ENCODE measurements around the gene WNK2. TPM values are rescaled to one million over a fixed set of nuclear protein-coding genes. Genes with fewer than 3 reads are reported as not detected.
"Not testable (repeated sequence)": the region's sequence is repeated elsewhere in the genome, so short reads cannot be mapped to it uniquely, and the experiment has no call there.

WNK2 gene
- total RNA-seq, 4 donors from 2014 or later, result 3.8 to 17.7 (median 9.0) TPM

GRCh38 chr9:93364734-93365426, 180.9 kb downstream of the WNK2 start:
- Histone ChIP-seq H3K4me3 (no peak overlapping the region), H3K27me3 (no peaks in the 10 kb centered on the region), H3K4me1 (no peaks in the 10 kb centered on the region), H3K36me3 (no peaks in the 10 kb centered on the region), H3K27ac (no peak overlapping the region), H3K9me3 (peaks cover 0 to 24% (median 0%) of the 10 kb centered on the region in 4 donors)
- TF ChIP-seq POLR2A (IDR thresholded peaks at IDR 0.05) (no peak), EP300 (IDR thresholded peaks at IDR 0.05) (no peak)
- TF ChIP-seq, protein P1, sequence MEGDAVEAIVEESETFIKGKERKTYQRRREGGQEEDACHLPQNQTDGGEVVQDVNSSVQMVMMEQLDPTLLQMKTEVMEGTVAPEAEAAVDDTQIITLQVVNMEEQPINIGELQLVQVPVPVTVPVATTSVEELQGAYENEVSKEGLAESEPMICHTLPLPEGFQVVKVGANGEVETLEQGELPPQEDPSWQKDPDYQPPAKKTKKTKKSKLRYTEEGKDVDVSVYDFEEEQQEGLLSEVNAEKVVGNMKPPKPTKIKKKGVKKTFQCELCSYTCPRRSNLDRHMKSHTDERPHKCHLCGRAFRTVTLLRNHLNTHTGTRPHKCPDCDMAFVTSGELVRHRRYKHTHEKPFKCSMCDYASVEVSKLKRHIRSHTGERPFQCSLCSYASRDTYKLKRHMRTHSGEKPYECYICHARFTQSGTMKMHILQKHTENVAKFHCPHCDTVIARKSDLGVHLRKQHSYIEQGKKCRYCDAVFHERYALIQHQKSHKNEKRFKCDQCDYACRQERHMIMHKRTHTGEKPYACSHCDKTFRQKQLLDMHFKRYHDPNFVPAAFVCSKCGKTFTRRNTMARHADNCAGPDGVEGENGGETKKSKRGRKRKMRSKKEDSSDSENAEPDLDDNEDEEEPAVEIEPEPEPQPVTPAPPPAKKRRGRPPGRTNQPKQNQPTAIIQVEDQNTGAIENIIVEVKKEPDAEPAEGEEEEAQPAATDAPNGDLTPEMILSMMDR (IDR thresholded peaks at IDR 0.05), result no peak
- DNase-seq (ENCODE audit: low spot score in 2 of 2), result no peak
- 88 to 93% methylated on average over 2 of the region's 2 CpGs for WGBS, 2 donors

DNA sequence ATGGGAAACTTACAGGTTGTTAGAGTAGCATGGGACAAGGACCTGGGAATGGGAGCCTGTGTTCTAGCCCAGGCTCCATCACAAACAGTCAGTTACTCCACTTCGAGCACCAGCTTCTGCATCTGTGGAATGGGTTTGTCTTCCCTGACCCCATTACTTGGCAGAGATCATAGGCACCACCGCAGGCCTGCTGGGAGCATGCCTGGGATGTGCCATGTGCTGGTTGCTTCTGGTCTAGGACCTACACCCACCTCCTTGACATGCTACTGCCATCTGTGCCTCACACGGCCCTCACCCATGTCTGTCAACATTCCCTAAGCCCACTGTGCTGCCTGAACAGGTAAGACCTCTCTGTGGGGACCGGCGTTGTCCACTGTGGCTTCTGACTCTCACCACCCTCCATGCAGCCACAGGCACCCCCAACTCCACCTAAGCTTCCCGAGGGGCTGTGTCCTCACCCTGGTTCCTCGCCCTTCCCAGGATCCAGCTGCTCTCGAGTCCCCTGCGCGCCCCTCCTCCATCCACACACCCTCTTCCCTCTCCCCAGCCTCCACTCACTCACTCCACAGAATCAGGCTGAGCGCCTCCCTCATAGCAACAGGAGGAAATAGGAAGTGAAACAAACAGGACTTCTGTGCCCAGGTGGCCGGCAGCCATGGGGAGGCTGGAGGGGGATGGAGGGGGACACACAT, 181.6 kb downstream of the WNK2 start:
- no peaks in the 10 kb centered on the region for H3K4me1 ChIP-seq
- TF ChIP-seq POLR2A (IDR thresholded peaks at IDR 0.05) (no peak), EP300 (IDR thresholded peaks at IDR 0.05) (no peak)
- TF ChIP-seq, protein P1 (IDR thresholded peaks at IDR 0.05), result no peak
- H3K27me3 ChIP-seq, result no peaks in the 10 kb centered on the region
- H3K4me3 ChIP-seq, result no peak overlapping the region
- 77 to 84% methylated on average over 11 to 12 of the region's 12 CpGs for WGBS, 2 donors
- no peaks in the 10 kb centered on the region for H3K36me3 ChIP-seq
- no peak overlapping the region for H3K27ac ChIP-seq
- no peak for DNase-seq (ENCODE audit: low spot score in 2 of 2)
- peaks cover 0 to 17% (median 0%) of the 10 kb centered on the region in 4 donors for H3K9me3 ChIP-seq

DNA sequence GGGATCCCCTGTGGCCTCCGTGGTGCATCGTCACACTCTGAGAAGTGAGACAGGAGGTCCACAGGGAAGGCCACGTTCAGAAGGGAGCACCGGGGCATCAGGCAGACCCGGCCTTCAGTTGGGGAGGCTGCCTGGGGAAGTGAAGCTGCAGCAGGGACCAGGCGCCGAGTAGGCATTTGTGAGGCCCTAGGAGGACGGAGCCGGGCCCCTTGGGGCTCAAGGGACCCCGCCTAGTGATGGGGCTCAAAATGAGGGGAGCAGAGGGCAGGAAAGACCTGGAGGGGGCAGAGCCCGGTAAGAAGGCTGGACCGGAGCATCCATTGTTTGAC, 182.1 kb downstream of the WNK2 start:
- no peaks in the 10 kb centered on the region for H3K36me3 ChIP-seq
- no peak overlapping the region for H3K4me3 ChIP-seq
- H3K27me3 ChIP-seq, result no peaks in the 10 kb centered on the region
- WGBS, 2 donors, result 80 to 84% methylated on average over 11 to 12 of the region's 12 CpGs
- TF ChIP-seq POLR2A (IDR thresholded peaks at IDR 0.05) (no peak), EP300 (IDR thresholded peaks at IDR 0.05) (no peak)
- TF ChIP-seq, protein P1 (IDR thresholded peaks at IDR 0.05), result no peak
- H3K27ac ChIP-seq, result no peak overlapping the region
- DNase-seq (ENCODE audit: low spot score in 2 of 2), result no peak
- H3K9me3 ChIP-seq, result peaks cover 0 to 17% (median 0%) of the 10 kb centered on the region in 4 donors
- no peaks in the 10 kb centered on the region for H3K4me1 ChIP-seq

- H3K4me1 ChIP-seq; H3K4me3 ChIP-seq; H3K27ac ChIP-seq; H3K27me3 ChIP-seq; DNase-seq (ENCODE audit: low spot score in 2 of 2); H3K36me3 ChIP-seq: not testable (repeated sequence)
- WGBS, 2 donors, result 92 to 95% methylated on average over 4 of the region's 4 CpGs
- H3K9me3 ChIP-seq, result peaks cover 0 to 15% (median 0%) of the 10 kb centered on the region in 4 donors
Observed at GRCh38 chr9:93366486-93366885, 182.5 kb downstream of the WNK2 start.

DNA sequence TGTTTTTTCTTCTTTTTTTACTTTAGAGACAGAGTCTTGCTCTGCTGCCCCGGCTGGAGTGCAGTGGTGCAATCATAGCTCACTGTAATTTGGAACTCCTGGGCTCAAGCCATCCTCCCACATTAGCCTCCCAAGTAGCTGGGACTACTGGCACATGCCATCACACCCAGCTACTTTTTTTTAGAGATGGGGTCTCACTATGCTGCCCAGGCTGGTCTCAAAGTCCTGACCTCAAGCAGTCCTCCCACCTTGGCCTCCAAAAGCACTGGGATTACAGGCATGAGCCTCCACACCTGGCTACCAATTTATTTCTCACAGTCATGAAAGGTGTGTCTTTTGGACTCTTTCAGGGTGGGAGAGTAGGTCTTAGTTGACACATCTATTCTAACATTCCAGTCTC, 184.5 kb downstream of the WNK2 start:
- no peak for TF ChIP-seq EP300 (IDR thresholded peaks at IDR 0.05)
- no peak for TF ChIP-seq POLR2A (IDR thresholded peaks at IDR 0.05)
- TF ChIP-seq, protein P1 (IDR thresholded peaks at IDR 0.05), result no peak
- no peaks in the 10 kb centered on the region for H3K36me3 ChIP-seq
- no peak overlapping the region for H3K27ac ChIP-seq
- DNase-seq (ENCODE audit: low spot score in 2 of 2), result no peak
- no peaks in the 10 kb centered on the region for H3K9me3 ChIP-seq
- no peaks in the 10 kb centered on the region for H3K27me3 ChIP-seq
- no peaks in the 10 kb centered on the region for H3K4me1 ChIP-seq
- no peak overlapping the region for H3K4me3 ChIP-seq
- WGBS, 2 donors, result 86 to 92% methylated on average over 1 of the region's 1 CpG
